Measurements from ENCODE around the gene ZNF385B. TPM values are rescaled to one million over a fixed set of nuclear protein-coding genes. Genes with fewer than 3 reads are reported as not detected.

ZNF385B gene
- total RNA-seq, 1 experiment from 2014 or later = 0.28 TPM

GRCh38 chr2:179612108-179612507, 249.3 kb downstream of the ZNF385B start:
- no TSS peak for BruUV-seq (replicated peaks)
- Histone ChIP-seq H3K4me3 (ENCODE audit: low read depth in 2 of 2, low read length in 2 of 2) (no peak overlapping the region), H3K4me1 (ENCODE audit: control insufficient read depth, insufficient read depth, low read length) (no peaks in the 10 kb centered on the region), H3K27me3 (ENCODE audit: control insufficient read depth, insufficient read depth, low read length) (no peaks in the 10 kb centered on the region), H3K36me3 (ENCODE audit: control insufficient read depth, insufficient read depth, low read length) (no peaks in the 10 kb centered on the region), H3K9me3 (ENCODE audit: control insufficient read depth, insufficient read depth, low read depth, low read length) (no peaks in the 10 kb centered on the region), H3K27ac (ENCODE audit: low read length) (no peak overlapping the region)
- ChIA-PET CTCF (no interaction called here), POLR2A (no interaction called here)
- DNase-seq (ENCODE audit: low read depth, low spot score) (no peak), ATAC-seq (no peak)
- in situ Hi-C loops (cut with HindIII; ENCODE audit: low pct_unique_long_range_greater_than_20kb, low sequenced_read_pairs) (no loop called here), intact Hi-C loops (cut with micrococcal nuclease; ENCODE audit: unreplicated experiment) (no loop called here)
- TF ChIP-seq POLR2AphosphoS5 (IDR thresholded peaks at IDR 0.05; ENCODE audit: low read depth, low read length) (no peak), SIN3A (IDR thresholded peaks at IDR 0.05; ENCODE audit: borderline replicate concordance, insufficient read depth, low read depth, low read length) (no peak), TCF7L2 (IDR thresholded peaks at IDR 0.05; ENCODE audit: low read depth, low read length) (no peak)
- TF ChIP-seq, protein P1, sequence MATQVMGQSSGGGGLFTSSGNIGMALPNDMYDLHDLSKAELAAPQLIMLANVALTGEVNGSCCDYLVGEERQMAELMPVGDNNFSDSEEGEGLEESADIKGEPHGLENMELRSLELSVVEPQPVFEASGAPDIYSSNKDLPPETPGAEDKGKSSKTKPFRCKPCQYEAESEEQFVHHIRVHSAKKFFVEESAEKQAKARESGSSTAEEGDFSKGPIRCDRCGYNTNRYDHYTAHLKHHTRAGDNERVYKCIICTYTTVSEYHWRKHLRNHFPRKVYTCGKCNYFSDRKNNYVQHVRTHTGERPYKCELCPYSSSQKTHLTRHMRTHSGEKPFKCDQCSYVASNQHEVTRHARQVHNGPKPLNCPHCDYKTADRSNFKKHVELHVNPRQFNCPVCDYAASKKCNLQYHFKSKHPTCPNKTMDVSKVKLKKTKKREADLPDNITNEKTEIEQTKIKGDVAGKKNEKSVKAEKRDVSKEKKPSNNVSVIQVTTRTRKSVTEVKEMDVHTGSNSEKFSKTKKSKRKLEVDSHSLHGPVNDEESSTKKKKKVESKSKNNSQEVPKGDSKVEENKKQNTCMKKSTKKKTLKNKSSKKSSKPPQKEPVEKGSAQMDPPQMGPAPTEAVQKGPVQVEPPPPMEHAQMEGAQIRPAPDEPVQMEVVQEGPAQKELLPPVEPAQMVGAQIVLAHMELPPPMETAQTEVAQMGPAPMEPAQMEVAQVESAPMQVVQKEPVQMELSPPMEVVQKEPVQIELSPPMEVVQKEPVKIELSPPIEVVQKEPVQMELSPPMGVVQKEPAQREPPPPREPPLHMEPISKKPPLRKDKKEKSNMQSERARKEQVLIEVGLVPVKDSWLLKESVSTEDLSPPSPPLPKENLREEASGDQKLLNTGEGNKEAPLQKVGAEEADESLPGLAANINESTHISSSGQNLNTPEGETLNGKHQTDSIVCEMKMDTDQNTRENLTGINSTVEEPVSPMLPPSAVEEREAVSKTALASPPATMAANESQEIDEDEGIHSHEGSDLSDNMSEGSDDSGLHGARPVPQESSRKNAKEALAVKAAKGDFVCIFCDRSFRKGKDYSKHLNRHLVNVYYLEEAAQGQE (IDR thresholded peaks at IDR 0.05; ENCODE audit: insufficient read depth in 1 of 2, low read depth in 2 of 2, low read length in 1 of 2) = no peak
- TF ChIP-seq, protein P2, sequence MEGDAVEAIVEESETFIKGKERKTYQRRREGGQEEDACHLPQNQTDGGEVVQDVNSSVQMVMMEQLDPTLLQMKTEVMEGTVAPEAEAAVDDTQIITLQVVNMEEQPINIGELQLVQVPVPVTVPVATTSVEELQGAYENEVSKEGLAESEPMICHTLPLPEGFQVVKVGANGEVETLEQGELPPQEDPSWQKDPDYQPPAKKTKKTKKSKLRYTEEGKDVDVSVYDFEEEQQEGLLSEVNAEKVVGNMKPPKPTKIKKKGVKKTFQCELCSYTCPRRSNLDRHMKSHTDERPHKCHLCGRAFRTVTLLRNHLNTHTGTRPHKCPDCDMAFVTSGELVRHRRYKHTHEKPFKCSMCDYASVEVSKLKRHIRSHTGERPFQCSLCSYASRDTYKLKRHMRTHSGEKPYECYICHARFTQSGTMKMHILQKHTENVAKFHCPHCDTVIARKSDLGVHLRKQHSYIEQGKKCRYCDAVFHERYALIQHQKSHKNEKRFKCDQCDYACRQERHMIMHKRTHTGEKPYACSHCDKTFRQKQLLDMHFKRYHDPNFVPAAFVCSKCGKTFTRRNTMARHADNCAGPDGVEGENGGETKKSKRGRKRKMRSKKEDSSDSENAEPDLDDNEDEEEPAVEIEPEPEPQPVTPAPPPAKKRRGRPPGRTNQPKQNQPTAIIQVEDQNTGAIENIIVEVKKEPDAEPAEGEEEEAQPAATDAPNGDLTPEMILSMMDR (IDR thresholded peaks at IDR 0.05) = no peak

DNA sequence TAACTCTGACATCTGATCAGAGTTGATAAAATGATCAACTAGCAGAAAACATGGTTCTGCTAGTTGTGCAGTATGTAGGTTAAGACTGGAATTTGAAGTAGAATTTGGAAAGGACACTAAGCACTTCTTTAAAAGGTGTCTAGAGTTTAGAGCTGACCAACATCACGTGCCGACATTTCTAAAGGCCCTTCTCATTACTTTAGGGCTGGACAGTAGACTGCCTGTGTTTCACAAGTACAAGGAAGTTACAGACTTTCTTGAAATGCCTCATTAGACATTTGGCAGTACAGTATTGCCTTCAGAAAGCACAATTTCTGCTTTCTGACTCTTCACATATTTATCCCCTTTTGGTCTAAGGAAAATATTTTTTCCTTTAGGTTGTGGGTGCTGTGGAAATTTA, 255.3 kb downstream of the ZNF385B start:
- in situ Hi-C loops (cut with HindIII; ENCODE audit: low pct_unique_long_range_greater_than_20kb, low sequenced_read_pairs) = no loop called here
- POLR2A ChIA-PET = no interaction called here

More for the DNA sequence above, 255.3 kb downstream of the ZNF385B start:
- intact Hi-C loops (cut with micrococcal nuclease; ENCODE audit: unreplicated experiment) = no loop called here
- Histone ChIP-seq H3K9me3 (ENCODE audit: control insufficient read depth, insufficient read depth, low read depth, low read length) (no peaks in the 10 kb centered on the region), H3K36me3 (ENCODE audit: control insufficient read depth, insufficient read depth, low read length) (no peaks in the 10 kb centered on the region), H3K27me3 (ENCODE audit: control insufficient read depth, insufficient read depth, low read length) (no peaks in the 10 kb centered on the region), H3K4me1 (ENCODE audit: control insufficient read depth, insufficient read depth, low read length) (no peaks in the 10 kb centered on the region), H3K27ac (ENCODE audit: low read length) (no peak overlapping the region), H3K4me3 (ENCODE audit: low read depth in 2 of 2, low read length in 2 of 2) (no peak overlapping the region)
- TF ChIP-seq, protein P2 (IDR thresholded peaks at IDR 0.05) = no peak
- TF ChIP-seq, protein P1 (IDR thresholded peaks at IDR 0.05; ENCODE audit: insufficient read depth in 1 of 2, low read depth in 2 of 2, low read length in 1 of 2) = no peak
- TF ChIP-seq POLR2AphosphoS5 (IDR thresholded peaks at IDR 0.05; ENCODE audit: low read depth, low read length) (no peak), TCF7L2 (IDR thresholded peaks at IDR 0.05; ENCODE audit: low read depth, low read length) (no peak), SIN3A (IDR thresholded peaks at IDR 0.05; ENCODE audit: borderline replicate concordance, insufficient read depth, low read depth, low read length) (no peak)
- DNase-seq (ENCODE audit: low read depth, low spot score) (no peak), ATAC-seq (no peak)
- no TSS peak for BruUV-seq (replicated peaks)
- CTCF ChIA-PET = no interaction called here

Measured in Panc1 (cell line).